Thyroid gland (tissue), 4 donors: ENCODE results near the gene MRPL36. TPM values are rescaled to one million over a fixed set of nuclear protein-coding genes. Genes with fewer than 3 reads are reported as not detected.
"Not testable (repeated sequence)": the region's sequence is repeated elsewhere in the genome, so short reads cannot be mapped to it uniquely, and the experiment has no call there.

Experiments
- DNase-seq, 2 donors: peaks; one replicate each; pipeline ENCODE4 v3.0.0-alpha.2; 2019
- H3K27ac ChIP-seq, 3 donors: fragments of 200-600 bp; sonication (generic); 1 replicate in 2 of 3; 2 replicates in 1 of 3; pipeline ENCODE4 v1.5.1; 2016 to 2019; ENCODE audit warnings: mild to moderate bottlenecking in 1 of 3, moderate library complexity in 1 of 3
- H3K27me3 ChIP-seq: fragments of 200-600 bp; sonication (generic); one replicate; pipeline ENCODE4 v1.5.1; 2019
- H3K36me3 ChIP-seq, 2 donors: fragments of 200-600 bp; sonication (generic); one replicate each; pipeline ENCODE4 v1.5.1; 2016 to 2019
- H3K4me1 ChIP-seq, 2 donors: fragments of 200-600 bp; sonication (generic); one replicate each; pipeline ENCODE4 v1.5.1; 2017 to 2019
- H3K4me3 ChIP-seq, 3 donors: fragments of 200-600 bp; sonication (generic); replicated peaks in 1 of 3; 1 replicate in 2 of 3; 2 replicates in 1 of 3; pipeline ENCODE4 v1.5.1; 2016; ENCODE audit warnings: mild to moderate bottlenecking in 1 of 3
- H3K9me3 ChIP-seq: fragments of 200-600 bp; sonication (generic); one replicate; pipeline ENCODE4 v1.5.1; 2017
- POLR2A ChIP-seq, 2 donors: fragments of 450-650 bp; IDR thresholded peaks; one replicate each; pipeline ENCODE4 v1.6.1; 2017; ENCODE audit warnings: antibody characterized with exemption in 2 of 2, mild to moderate bottlenecking in 2 of 2, moderate library complexity in 1 of 2
- WGBS, 2 donors: methylation state at CpG; one replicate each; pipeline ENCODE4 v1.1.5; 2017; 5-methylcytosine and 5-hydroxymethylcytosine counted together
- intact Hi-C: fragments of 100-400 bp; cut with DNase I; formaldehyde crosslinking; loops from one replicate; pipeline ENCODE4 v1.15.1; 2023
- total RNA-seq, 4 donors: library from RNA; depleted of rRNA; stranded (reverse); fragments of >200 nt; gene quantifications; one replicate each; pipeline ENCODE4 v1.2.3, GENCODE V29; 2016
- TF ChIP-seq, protein P1 (sequence below), 6 experiments: fragments of 200-600 bp in 3 of 6; fragments of 450-650 bp in 3 of 6; sonication (generic) in 3 of 6; IDR thresholded peaks; one replicate each; pipeline ENCODE4 v1.5.1; 2016 to 2019; ENCODE audit warnings: antibody characterized with exemption in 6 of 6, mild to moderate bottlenecking in 2 of 6, inconsistent platforms in 1 of 6, moderate library complexity in 1 of 6

Gene MRPL36
- total RNA-seq, 4 donors from 2014 or later: 10.4 to 41.7 (median 33.6) TPM

GRCh38 chr5:1800472-1801221 is 1.0 kb upstream of the MRPL36 start:
- Histone ChIP-seq H3K9me3 (no peaks in the 10 kb centered on the region), H3K36me3 (peaks cover 23 to 37% of the 10 kb centered on the region in 2 donors), H3K27ac (peak overlapping the region; percentile 79 to 94 (median 86)), H3K27me3 (no peaks in the 10 kb centered on the region), H3K4me1 (peaks cover 4 to 16% of the 10 kb centered on the region in 2 donors), H3K4me3 (peak overlapping the region; percentile 75 to 87 (median 81))
- intact Hi-C loops: no loop called here
- 1% methylated on average over 27 to 28 of the region's 28 CpGs for WGBS, 2 donors
- DNase-seq: no peak
- TF ChIP-seq, protein P1, sequence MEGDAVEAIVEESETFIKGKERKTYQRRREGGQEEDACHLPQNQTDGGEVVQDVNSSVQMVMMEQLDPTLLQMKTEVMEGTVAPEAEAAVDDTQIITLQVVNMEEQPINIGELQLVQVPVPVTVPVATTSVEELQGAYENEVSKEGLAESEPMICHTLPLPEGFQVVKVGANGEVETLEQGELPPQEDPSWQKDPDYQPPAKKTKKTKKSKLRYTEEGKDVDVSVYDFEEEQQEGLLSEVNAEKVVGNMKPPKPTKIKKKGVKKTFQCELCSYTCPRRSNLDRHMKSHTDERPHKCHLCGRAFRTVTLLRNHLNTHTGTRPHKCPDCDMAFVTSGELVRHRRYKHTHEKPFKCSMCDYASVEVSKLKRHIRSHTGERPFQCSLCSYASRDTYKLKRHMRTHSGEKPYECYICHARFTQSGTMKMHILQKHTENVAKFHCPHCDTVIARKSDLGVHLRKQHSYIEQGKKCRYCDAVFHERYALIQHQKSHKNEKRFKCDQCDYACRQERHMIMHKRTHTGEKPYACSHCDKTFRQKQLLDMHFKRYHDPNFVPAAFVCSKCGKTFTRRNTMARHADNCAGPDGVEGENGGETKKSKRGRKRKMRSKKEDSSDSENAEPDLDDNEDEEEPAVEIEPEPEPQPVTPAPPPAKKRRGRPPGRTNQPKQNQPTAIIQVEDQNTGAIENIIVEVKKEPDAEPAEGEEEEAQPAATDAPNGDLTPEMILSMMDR (IDR thresholded peaks at IDR 0.05): no peak
- no peak for TF ChIP-seq POLR2A (IDR thresholded peaks at IDR 0.05)

DNA sequence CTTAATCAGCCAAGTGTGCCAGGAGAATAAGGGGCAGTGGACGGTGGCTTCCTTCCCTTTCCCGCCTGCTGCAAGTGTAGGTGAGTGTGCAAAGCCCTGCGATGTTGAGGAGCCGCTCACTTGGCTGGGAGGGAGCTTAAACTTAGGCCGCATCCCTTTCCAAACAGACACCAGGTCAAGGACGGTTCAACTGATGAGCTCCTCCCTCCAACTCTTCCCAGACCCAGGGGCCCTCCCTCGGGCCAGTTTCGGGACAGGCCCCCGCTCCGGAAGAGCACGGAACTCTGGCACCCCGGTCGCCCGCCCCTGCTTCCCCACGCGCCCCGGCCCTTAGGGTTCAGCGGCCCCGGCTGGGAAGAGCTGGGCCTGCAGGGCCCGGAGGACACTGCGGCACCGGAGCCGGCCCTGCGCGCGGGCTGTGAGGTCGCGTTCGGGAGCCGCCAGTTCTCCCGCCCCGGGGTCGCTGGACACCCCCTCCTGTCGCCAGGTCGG is 481 bp downstream of the MRPL36 start:
- 4 to 6% methylated on average over 2 to 5 of the region's 35 CpGs for WGBS, 2 donors
- DNase-seq: peak; percentile 7 to 15
- H3K4me1 ChIP-seq: peaks cover 4 to 16% of the 10 kb centered on the region in 2 donors
- TF ChIP-seq, protein P1 (IDR thresholded peaks at IDR 0.05): no peak
- H3K27me3 ChIP-seq: no peaks in the 10 kb centered on the region
- intact Hi-C loops: loop anchor here (10.0 kb wide), 1 partner anchor 454 kb away; the partner anchor contains the start of gene CLPTM1L
- no peaks in the 10 kb centered on the region for H3K9me3 ChIP-seq
- peaks cover 12 to 25% of the 10 kb centered on the region in 2 donors for H3K36me3 ChIP-seq
- peak overlapping the region in 2 of 3 donors; percentile 79 to 86 for H3K27ac ChIP-seq
- peak overlapping the region; percentile 19 to 81 (median 75) for H3K4me3 ChIP-seq

DNA sequence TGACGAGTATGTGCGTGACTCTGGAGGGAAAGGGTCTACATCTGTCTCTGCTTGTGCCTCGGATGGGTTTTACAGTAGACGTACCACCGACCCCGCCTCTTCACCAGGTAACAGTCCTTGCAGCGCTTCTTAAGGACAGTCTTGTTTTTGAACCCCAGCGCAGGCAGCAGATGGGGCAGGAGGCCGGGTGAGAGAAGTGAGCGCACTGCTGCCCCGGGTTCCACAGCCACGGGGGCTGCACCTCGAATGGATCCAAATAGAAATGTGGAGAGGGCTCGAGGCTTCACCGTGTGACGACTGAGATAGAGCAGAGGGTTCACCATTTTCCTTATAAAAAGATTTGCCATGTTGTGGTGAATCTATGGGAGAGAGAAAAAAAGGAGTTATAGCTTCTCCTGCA is 1.0 kb downstream of the MRPL36 start:
- Histone ChIP-seq H3K36me3 (peaks cover 12 to 20% of the 10 kb centered on the region in 2 donors), H3K4me3 (peak overlapping the region in 1 of 3 donors; percentile 81), H3K4me1 (peaks cover 4 to 16% of the 10 kb centered on the region in 2 donors)
- intact Hi-C loops: loop anchor here (10.0 kb wide), 1 partner anchor 454 kb away; the partner anchor contains the start of gene CLPTM1L
- not testable (repeated sequence) for DNase-seq, H3K27me3 ChIP-seq, H3K9me3 ChIP-seq, H3K27ac ChIP-seq
- WGBS, 2 donors: 87 to 88% methylated on average over 16 of the region's 16 CpGs

DNA sequence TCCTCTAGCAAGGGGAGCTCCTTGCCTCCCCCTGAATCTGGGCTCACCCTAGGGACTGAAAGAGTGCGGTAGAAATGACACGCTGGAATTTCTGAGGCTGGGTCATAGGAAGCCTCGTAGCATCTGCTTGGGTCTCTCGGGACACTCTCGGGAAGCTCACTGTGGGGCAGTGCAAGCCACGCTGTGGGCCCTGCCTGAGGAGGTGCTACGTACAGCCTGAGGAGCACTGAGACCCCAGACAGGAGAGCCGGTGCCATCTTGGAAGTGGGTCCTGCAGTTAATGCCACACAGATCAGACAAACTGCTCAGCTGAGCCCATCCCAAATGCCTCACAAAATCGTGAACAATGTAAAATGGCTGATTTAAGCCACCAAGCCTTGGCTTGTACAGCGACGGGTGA is 1.8 kb downstream of the MRPL36 start:
- WGBS, 2 donors: 96 to 97% methylated on average over 5 to 11 of the region's 11 CpGs
- no peaks in the 10 kb centered on the region for H3K27me3 ChIP-seq
- H3K4me1 ChIP-seq: peaks cover 4 to 16% of the 10 kb centered on the region in 2 donors
- intact Hi-C loops: loop anchor here (10.0 kb wide), 1 partner anchor 453 kb away; the partner anchor contains the start of gene CLPTM1L
- DNase-seq: no peak
- no peaks in the 10 kb centered on the region for H3K9me3 ChIP-seq
- peaks cover 9 to 16% of the 10 kb centered on the region in 2 donors for H3K36me3 ChIP-seq
- no peak overlapping the region for H3K4me3 ChIP-seq
- no peak for TF ChIP-seq POLR2A (IDR thresholded peaks at IDR 0.05)
- TF ChIP-seq, protein P1 (IDR thresholded peaks at IDR 0.05): no peak
- H3K27ac ChIP-seq: no peak overlapping the region

DNA sequence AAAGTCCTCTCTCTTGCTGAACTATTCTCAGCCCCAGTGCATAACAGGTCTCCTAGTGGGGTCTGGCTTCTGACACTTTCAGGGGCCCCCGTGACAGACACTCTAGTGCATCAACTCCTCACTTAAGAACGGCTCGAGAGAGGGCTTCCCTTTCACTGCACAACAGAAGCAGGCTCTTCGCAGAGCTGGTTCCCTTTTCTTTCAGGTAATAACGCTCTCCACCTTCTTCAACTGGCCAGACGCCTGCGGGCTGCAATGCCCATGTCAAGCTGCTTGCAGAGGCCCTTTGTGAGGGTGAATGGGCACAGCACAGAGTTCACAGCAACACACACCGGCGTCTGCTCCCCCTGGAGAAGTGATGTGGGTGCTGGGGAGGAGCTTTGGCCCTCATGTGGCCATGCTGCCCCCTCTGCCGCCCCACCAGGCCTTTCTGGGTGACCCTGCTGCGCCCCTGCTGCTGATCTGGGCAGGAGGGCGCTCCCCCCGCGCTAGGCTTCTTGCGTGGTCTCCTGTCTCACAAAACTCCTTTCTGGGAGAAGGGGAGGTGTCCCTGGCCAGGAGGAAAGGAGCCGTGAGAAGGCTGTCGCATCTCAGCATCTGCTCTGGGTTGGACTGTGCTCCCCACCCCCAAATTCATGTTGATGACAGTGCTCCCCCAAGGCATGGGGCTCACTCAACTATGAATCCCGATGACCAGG is 2.4 kb downstream of the MRPL36 start:
- intact Hi-C loops: loop anchor here (10.0 kb wide), 1 partner anchor 452 kb away; the partner anchor contains the start of gene CLPTM1L
- TF ChIP-seq POLR2A (IDR thresholded peaks at IDR 0.05): no peak
- TF ChIP-seq, protein P1 (IDR thresholded peaks at IDR 0.05): no peak
- Histone ChIP-seq H3K4me1 (peaks cover 4 to 10% of the 10 kb centered on the region in 2 donors), H3K27me3 (no peaks in the 10 kb centered on the region), H3K4me3 (no peak overlapping the region), H3K27ac (no peak overlapping the region), H3K9me3 (no peaks in the 10 kb centered on the region), H3K36me3 (peaks cover 9 to 16% of the 10 kb centered on the region in 2 donors)
- DNase-seq: no peak
- whole genome bisulfite sequencing, 2 donors: 94 to 95% methylated on average over 17 to 18 of the region's 18 CpGs
